IMR-90 (cell line): ENCODE data around the gene GUCA1C. TPM values are rescaled to one million over a fixed set of nuclear protein-coding genes. Genes with fewer than 3 reads are reported as not detected.

Experiments
- polyA plus RNA-seq, 3 experiments: library from polyadenylated mRNA; depleted of rRNA; stranded (reverse); fragments of >200 nt; gene quantifications; 2 replicates each; pipeline ENCODE4 v1.2.3, GENCODE V29; 2012; ENCODE audit warnings: low replicate concordance in 1 of 3
- total RNA-seq: library from RNA; depleted of rRNA; stranded (reverse); fragments of >200 nt; gene quantifications from 2 replicates; pipeline ENCODE4 v1.2.3, GENCODE V29; 2012; rRNA removed

The GUCA1C gene
- total and polyA plus RNA-seq, 2 of the 4 experiments (the other 2 are of a cell fraction), result not detected

Other genes starting within 250 kb of the GUCA1C start
- gene RETNLB, start 196.5 kb downstream of the GUCA1C start, total RNA-seq, result not detected in 2 replicates
- gene RETNLB, start 196.5 kb downstream of the GUCA1C start, polyA plus RNA-seq (2012; rRNA removed), result not detected in 2 replicates
- not detected in 2 replicates for gene TRAT1, start 131.1 kb downstream of the GUCA1C start, total RNA-seq
- gene TRAT1, start 131.1 kb downstream of the GUCA1C start, polyA plus RNA-seq (2012; rRNA removed), result not detected in 2 replicates
- gene MORC1, start 164.3 kb upstream of the GUCA1C start, total RNA-seq, result not detected in 2 replicates
- gene MORC1, start 164.3 kb upstream of the GUCA1C start, polyA plus RNA-seq (2012; rRNA removed), result not detected in 2 replicates
- not detected in 2 replicates for gene C3orf85, start 182.8 kb upstream of the GUCA1C start, total RNA-seq
- gene C3orf85, start 182.8 kb upstream of the GUCA1C start, polyA plus RNA-seq (2012; rRNA removed), result not detected in 2 replicates